ENCODE measurements around the gene ERO1B.

DNA sequence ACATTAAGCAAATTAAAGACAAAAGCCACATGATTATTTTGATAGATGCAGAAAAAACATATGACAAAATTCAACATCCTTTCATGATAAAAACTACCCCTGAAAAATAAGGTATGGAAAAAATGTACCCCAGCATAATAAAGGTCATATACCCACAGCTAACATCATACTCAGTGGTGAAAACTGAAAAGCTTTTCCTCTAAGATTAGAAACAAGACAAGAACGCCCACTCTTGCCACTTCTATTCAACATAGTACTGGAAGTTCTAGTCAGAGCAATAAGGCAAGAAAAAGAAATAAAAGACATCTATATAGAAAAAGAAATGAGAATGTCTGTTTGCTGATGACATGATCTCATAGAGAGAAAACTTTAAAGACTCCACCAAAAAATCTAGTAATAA is 20.7 kb downstream of the ERO1B start:
- TF ChIP-seq, protein P1, sequence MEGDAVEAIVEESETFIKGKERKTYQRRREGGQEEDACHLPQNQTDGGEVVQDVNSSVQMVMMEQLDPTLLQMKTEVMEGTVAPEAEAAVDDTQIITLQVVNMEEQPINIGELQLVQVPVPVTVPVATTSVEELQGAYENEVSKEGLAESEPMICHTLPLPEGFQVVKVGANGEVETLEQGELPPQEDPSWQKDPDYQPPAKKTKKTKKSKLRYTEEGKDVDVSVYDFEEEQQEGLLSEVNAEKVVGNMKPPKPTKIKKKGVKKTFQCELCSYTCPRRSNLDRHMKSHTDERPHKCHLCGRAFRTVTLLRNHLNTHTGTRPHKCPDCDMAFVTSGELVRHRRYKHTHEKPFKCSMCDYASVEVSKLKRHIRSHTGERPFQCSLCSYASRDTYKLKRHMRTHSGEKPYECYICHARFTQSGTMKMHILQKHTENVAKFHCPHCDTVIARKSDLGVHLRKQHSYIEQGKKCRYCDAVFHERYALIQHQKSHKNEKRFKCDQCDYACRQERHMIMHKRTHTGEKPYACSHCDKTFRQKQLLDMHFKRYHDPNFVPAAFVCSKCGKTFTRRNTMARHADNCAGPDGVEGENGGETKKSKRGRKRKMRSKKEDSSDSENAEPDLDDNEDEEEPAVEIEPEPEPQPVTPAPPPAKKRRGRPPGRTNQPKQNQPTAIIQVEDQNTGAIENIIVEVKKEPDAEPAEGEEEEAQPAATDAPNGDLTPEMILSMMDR (IDR thresholded peaks at IDR 0.05; ENCODE audit: low read length) = no peak
- no peak for TF ChIP-seq EZH2 (IDR thresholded peaks at IDR 0.05; ENCODE audit: borderline replicate concordance, low read length)

Data from OCI-LY1 (cell line).